Activated naive CD8-positive, alpha-beta T cell treated with anti-CD3 and anti-CD28 coated beads for 36 hours (primary cell): ENCODE measurements around the gene ANKS6. TPM values are rescaled to one million over a fixed set of nuclear protein-coding genes. Genes with fewer than 3 reads are reported as not detected.

ENCODE experiments used
- DNase-seq: peaks from one replicate; pipeline ENCODE4 v3.0.0; 2021
- H3K27ac Mint-ChIP-seq: one replicate; pipeline ENCODE4 v1.8.0; 2022; ENCODE audit warnings: mild to moderate bottlenecking, moderate library complexity, mixed read lengths
- H3K27me3 Mint-ChIP-seq: one replicate; pipeline ENCODE4 v1.8.0; 2022; ENCODE audit warnings: mild to moderate bottlenecking, mixed read lengths
- H3K36me3 Mint-ChIP-seq: one replicate; pipeline ENCODE4 v1.8.0; 2021; ENCODE audit warnings: mild to moderate bottlenecking, mixed read lengths
- H3K4me1 Mint-ChIP-seq: one replicate; pipeline ENCODE4 v1.8.0; 2021; ENCODE audit warnings: mixed read lengths
- H3K4me3 Mint-ChIP-seq: one replicate; pipeline ENCODE4 v1.8.0; 2022; ENCODE audit warnings: mild to moderate bottlenecking, moderate library complexity, mixed read lengths
- H3K9me3 Mint-ChIP-seq: one replicate; pipeline ENCODE4 v1.8.0; 2022; ENCODE audit warnings: mixed read lengths
- total RNA-seq, 2 experiments: library from RNA; stranded (reverse); gene quantifications; one replicate each; pipeline ENCODE4 v1.2.3, GENCODE V29; 2021

Gene ANKS6
- total RNA-seq, 2 experiments from 2014 or later, result 17.9 to 21.8 TPM

DNA sequence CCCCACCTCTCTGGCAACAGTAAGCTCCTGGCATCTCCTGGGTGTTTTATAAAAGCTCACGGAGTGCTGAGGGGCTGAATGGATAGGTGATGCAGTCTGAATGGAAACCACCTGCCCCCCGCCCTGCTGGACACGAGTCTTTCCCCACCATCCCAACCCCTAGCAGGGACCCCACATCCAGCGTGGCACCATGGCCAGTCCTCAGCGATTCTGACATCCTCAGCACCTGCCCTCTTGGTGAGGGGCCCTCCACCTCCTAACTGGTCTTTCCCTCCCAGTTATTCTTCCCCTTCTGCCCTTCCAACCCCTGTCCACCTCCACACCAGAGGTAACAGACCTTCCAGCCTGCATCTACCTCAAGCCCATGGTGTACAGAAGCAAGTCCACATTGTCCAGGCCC lies 48.9 kb downstream of the ANKS6 start:
- Mint-ChIP-seq H3K27me3 (no peaks in the 10 kb centered on the region), H3K4me3 (no peak overlapping the region), H3K4me1 (no peaks in the 10 kb centered on the region), H3K9me3 (peaks cover 4% of the 10 kb centered on the region), H3K27ac (no peak overlapping the region), H3K36me3 (peaks cover 31% of the 10 kb centered on the region)
- no peak for DNase-seq

DNA sequence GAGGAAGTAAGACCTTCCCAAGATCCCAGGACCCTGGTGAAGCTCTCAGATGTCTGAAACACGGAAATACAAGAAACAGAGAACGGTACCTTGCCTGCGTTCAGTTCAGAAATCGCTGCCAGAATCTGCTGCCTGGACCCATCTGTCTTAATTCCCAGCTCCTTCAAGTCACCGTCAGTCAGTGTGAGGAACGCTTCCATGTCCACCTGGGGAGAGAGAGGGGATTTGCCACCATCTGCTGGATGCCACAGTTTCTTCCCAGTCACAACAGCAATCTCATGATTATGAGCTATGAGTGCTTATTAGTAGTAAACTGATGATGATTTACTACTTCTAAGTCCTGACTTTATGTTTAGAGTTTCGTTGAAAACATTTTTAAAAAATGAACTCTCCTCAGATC lies 50.9 kb downstream of the ANKS6 start:
- no peak overlapping the region for H3K27ac Mint-ChIP-seq
- H3K27me3 Mint-ChIP-seq, result no peaks in the 10 kb centered on the region
- H3K4me3 Mint-ChIP-seq, result no peak overlapping the region
- peaks cover 4% of the 10 kb centered on the region for H3K9me3 Mint-ChIP-seq
- peaks cover 29% of the 10 kb centered on the region for H3K36me3 Mint-ChIP-seq
- no peaks in the 10 kb centered on the region for H3K4me1 Mint-ChIP-seq
- DNase-seq, result no peak

DNA sequence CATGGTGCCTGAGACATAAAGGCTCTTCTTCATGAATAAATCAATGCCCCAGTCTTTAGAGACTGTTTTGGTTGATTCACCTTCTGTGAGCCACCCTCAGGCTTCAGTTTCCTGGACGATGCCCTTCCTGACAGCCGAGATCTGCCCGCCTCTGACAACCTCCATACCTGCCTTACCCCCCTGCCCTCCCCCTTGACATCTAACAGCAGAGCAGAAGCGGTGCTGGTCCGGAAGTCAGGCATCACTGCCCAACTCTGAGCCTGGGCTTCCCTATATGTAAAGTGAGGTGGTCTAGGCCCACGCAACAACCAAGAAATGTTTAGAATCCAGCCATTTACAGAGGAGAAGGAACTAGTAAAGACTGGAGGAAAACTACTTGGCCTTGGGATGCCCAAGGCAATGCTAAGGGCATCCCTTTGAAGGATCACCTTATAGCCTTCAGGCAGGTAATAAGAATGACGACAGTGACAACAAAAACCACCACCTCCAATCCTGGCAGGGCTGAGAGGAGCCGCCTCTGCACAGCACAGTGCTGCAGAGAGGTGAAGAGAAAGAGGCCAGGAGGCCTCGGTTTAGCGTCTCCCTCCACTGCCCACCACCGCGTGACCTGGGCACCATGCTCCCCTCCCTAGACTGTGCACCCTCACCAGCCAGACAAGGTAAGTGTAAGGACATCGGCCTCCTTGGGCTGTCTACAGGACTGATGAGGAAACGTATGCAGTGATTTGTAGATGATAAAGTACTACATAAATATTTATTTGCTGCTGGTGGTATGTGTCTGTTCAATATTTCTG lies 52.3 kb downstream of the ANKS6 start:
- Mint-ChIP-seq H3K27me3 (no peaks in the 10 kb centered on the region), H3K27ac (no peak overlapping the region), H3K4me1 (no peaks in the 10 kb centered on the region), H3K4me3 (no peak overlapping the region), H3K9me3 (peaks cover 4% of the 10 kb centered on the region), H3K36me3 (peaks cover 25% of the 10 kb centered on the region)
- DNase-seq, result no peak

DNA sequence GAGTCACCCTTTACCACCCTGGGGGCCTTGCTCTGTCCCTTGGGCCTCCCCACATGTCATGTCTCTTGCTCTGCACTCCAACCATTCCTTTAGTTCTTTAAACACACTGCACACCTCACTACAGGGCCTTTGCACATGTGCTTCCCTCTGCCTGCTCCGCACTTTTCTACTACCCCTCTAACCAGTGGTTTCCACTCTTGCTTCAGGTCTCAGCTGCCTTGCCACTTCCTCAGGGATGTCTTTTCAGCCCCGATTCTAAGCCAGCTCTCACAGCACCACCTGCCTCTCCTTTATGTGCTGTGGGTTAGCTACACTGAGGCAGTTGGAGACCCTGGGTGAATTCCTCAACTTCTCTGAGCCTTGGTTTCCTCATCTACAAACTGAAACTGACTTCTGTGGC lies 53.0 kb downstream of the ANKS6 start:
- H3K36me3 Mint-ChIP-seq, result peaks cover 25% of the 10 kb centered on the region
- H3K27me3 Mint-ChIP-seq, result no peaks in the 10 kb centered on the region
- peaks cover 9% of the 10 kb centered on the region for H3K9me3 Mint-ChIP-seq
- H3K4me1 Mint-ChIP-seq, result no peaks in the 10 kb centered on the region
- no peak for DNase-seq
- no peak overlapping the region for H3K4me3 Mint-ChIP-seq
- H3K27ac Mint-ChIP-seq, result no peak overlapping the region

DNA sequence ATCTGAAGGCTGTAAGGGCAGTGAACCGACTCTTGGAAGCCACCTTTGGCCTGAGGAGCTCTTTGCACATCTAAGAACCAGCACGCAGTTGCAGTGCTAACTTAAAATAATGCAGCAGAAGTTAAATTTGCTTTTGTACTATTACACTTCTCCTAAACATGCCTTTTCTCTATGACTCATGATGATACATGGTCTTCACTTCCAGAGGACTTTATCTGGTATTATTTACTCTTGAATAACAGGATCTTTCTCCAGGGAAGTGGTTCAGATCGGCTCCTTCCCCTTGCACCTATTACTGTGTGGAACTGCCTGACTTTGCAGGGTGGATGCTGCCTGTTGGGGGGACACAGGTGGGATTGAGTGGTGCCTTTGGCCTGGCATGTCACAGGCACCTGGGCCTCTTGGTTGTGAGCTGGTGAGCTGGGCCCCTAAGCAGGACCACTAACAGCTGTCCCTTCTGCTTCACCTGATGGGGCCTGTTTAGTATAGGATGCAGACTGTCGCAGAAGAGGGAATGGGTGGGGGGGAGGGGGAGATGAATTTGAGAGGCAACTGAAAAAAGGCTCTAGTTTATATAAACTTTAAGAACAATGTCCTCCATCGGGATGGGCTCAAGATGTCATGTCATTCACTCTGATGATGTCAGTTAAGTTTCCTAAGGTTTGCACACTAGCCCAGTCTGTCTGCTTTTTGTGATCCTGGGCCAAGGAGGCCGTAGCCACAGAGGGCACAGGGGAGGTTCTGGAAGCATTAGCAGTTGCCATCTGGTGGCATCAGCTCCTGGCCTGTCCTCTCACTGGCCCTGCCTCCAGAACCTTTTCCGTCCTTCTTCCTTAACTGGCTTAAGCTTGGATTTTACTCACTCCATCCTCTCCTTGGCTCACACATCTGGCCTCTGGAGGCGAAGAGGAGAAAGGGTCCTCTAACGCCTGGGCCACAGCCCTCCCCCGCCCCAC lies 53.8 kb downstream of the ANKS6 start:
- Mint-ChIP-seq H3K27ac (no peak overlapping the region), H3K27me3 (no peaks in the 10 kb centered on the region), H3K9me3 (peaks cover 9% of the 10 kb centered on the region), H3K4me3 (no peak overlapping the region), H3K4me1 (no peaks in the 10 kb centered on the region), H3K36me3 (peaks cover 28% of the 10 kb centered on the region)
- no peak for DNase-seq

DNA sequence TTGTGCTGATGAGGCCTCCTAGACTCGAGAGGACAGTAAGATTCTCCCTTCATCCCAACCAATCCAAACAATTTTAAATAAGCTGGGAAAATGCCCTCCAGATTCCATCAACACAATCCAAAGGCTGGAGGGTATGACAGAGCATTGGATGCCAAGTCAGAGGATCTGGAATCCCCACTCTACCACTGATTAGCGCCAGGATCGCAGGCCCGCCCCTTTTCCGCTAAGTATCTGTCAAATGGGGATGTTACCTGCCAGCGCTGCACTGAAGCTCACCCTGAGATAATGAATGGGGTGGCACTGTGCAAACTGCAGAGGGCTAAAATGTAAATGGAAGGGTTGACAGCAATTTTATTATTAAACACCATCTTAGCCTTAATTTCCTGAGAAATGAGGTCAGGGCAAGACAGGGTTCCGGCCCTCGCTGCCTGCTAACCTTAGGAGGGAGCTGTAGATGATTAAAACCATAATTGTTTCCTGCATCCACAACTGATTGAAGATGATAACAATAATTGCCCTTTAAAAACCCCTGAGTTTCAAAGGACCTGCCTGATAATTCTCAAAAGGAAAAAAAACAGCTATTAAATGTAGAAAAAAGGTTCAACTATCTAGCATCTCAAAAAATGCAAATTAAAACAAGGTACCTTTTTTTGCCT lies 56.0 kb downstream of the ANKS6 start:
- Mint-ChIP-seq H3K4me3 (no peak overlapping the region), H3K4me1 (no peaks in the 10 kb centered on the region), H3K27ac (no peak overlapping the region), H3K9me3 (peaks cover 9% of the 10 kb centered on the region), H3K27me3 (no peaks in the 10 kb centered on the region), H3K36me3 (peaks cover 31% of the 10 kb centered on the region)
- no peak for DNase-seq

DNA sequence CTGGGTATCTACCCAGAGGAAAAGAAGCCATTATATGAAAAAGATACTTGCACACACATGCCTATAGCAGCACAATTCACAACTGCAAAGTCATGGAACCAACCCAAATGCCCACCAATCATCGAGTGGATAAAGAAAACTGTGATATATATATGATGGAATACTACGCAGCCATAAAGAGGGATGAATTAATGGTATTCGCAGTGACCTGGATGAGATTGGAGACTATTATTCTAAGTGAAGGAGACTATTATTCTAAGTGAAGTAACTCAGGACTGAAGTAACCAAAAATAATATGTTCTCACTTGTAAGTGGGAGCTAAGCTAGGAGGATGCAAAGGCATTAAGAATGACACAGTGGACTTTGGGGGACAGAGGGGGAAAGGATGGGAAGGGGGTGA lies 57.6 kb downstream of the ANKS6 start:
- no peak overlapping the region for H3K27ac Mint-ChIP-seq
- H3K9me3 Mint-ChIP-seq, result peaks cover 9% of the 10 kb centered on the region
- H3K4me1 Mint-ChIP-seq, result no peaks in the 10 kb centered on the region
- no peaks in the 10 kb centered on the region for H3K27me3 Mint-ChIP-seq
- DNase-seq, result no peak
- H3K4me3 Mint-ChIP-seq, result no peak overlapping the region
- peaks cover 29% of the 10 kb centered on the region for H3K36me3 Mint-ChIP-seq

DNA sequence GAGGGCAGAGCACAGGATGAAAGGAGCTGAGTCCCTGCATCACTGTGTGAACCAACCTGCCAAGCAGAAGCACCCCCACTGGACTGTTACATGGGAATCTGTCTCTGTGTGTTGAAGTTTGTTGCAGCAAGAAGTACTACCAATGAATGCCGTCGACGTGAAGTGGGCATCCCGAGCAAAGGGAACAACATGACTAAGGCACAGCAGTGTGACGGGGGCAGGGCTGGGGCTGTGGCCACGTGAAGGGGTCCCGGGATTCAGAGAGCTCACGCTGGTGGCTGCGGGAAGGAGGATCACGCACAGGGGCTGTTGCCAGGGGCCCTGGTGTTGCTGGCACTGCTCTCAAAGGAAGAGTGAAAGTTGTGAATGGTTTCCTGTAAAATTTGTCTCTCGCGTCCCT lies 60.1 kb downstream of the ANKS6 start:
- DNase-seq, result no peak
- Mint-ChIP-seq H3K36me3 (peaks cover 27% of the 10 kb centered on the region), H3K9me3 (peaks cover 9% of the 10 kb centered on the region), H3K27ac (no peak overlapping the region), H3K4me3 (no peak overlapping the region), H3K27me3 (no peaks in the 10 kb centered on the region), H3K4me1 (no peaks in the 10 kb centered on the region)

DNA sequence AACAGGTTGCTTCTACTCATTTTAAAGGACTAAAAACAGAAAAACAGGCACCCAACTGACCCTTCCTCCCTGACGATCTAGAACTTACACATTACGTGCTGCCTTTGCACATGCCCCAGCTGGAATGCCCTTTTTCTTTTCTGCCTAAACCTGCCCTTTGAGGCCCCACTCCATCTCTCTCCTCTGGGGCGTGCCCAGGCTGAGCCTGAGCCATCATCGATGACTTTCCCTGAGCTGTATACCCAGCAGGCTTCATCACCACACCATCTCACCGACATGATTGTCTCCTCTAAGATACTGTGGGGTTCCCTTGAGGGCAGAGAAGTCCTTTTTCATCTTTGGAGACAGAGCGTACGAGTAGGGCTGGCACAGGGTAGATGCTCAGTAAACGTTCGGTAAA lies 63.6 kb downstream of the ANKS6 start:
- Mint-ChIP-seq H3K36me3 (peaks cover 7% of the 10 kb centered on the region), H3K27ac (no peak overlapping the region), H3K9me3 (no peaks in the 10 kb centered on the region), H3K4me3 (no peak overlapping the region), H3K4me1 (no peaks in the 10 kb centered on the region), H3K27me3 (no peaks in the 10 kb centered on the region)
- DNase-seq, result no peak

DNA sequence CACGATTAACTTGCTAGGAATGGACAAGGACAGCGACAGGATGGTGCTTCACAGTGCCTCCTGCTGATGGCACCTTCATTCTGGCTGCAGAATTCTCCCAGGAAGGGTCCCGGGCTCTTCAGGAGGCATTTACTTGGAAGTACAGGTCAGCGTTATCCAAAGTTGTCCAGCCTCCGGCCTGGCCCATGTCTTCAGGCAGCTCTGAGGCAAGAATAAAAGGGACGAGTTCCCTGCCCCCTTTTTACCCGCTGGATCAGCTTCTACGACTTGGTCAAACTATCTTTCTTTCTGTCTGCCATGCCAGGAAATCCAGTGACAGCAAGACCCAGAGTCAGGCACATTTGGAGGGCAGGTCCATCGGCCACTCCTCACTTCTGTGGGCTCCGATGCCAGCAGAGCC lies 64.3 kb downstream of the ANKS6 start:
- Mint-ChIP-seq H3K36me3 (peaks cover 3% of the 10 kb centered on the region), H3K4me1 (no peaks in the 10 kb centered on the region), H3K27me3 (no peaks in the 10 kb centered on the region), H3K9me3 (no peaks in the 10 kb centered on the region), H3K27ac (no peak overlapping the region), H3K4me3 (no peak overlapping the region)
- DNase-seq, result no peak

DNA sequence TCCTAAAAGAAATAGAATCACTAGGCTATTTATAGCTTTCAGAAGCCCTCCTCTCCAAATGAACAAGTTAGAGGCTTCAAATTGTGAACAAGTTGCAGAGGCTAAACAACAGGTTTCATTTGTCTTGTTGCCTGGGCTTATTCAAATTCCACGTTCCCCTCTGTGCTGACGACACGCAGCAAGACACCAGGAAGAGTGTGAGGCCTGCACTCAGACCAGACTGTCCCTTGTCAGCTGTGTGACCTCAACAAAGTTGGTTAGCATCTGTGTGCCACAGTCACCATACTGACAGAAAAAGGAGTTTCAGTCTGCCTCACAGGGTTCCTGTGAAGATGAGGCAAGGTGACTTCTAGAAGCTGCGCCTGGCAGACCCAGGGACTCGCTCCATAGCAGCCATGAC lies 65.5 kb downstream of the ANKS6 start:
- no peaks in the 10 kb centered on the region for H3K36me3 Mint-ChIP-seq
- no peaks in the 10 kb centered on the region for H3K27me3 Mint-ChIP-seq
- no peak for DNase-seq
- H3K9me3 Mint-ChIP-seq, result no peaks in the 10 kb centered on the region
- H3K4me1 Mint-ChIP-seq, result no peaks in the 10 kb centered on the region
- no peak overlapping the region for H3K27ac Mint-ChIP-seq
- H3K4me3 Mint-ChIP-seq, result no peak overlapping the region

DNA sequence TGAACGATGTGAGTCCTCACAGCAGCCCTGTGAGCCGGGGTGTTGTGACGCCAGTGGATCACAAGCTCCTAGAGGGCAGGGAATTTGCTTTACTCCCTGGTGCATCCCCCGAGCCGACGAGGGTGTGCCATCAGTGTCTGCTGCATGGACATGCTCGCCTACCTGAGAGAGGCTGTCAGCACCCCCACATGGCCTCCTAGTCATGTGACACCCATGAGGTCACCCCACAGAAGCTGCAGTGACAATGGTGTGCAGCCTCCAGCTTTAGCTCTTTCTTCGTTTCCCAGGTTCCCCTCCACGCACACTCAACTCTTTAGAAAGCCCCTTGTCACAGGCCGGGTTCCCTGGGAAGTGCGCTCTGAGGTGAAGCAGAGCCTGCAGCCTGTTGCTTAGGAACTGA lies 67.9 kb downstream of the ANKS6 start:
- Mint-ChIP-seq H3K4me1 (no peaks in the 10 kb centered on the region), H3K36me3 (no peaks in the 10 kb centered on the region), H3K27me3 (peaks cover 9% of the 10 kb centered on the region), H3K4me3 (no peak overlapping the region), H3K27ac (no peak overlapping the region), H3K9me3 (peaks cover 3% of the 10 kb centered on the region)
- no peak for DNase-seq

DNA sequence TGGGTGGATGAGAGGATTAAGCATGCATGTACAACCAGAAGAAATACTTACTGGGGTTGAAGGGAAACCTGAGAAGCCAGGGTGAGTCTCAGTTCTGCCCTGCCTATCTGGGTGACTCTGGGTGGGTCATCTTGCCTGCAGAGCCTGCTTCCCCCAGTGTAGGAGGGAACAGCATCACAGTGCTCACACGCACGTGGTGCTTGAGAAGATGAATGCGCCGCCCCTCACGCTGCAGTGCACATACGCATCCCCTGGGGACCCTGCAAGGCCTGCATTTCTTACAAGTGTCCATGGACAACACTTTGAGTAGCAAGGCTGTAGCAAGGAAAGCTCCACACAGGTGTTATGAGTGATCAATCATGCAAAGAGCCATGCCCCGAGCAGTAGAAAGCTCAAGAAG lies 68.9 kb downstream of the ANKS6 start:
- H3K4me1 Mint-ChIP-seq, result no peaks in the 10 kb centered on the region
- H3K27me3 Mint-ChIP-seq, result peaks cover 18% of the 10 kb centered on the region
- H3K36me3 Mint-ChIP-seq, result no peaks in the 10 kb centered on the region
- H3K9me3 Mint-ChIP-seq, result peaks cover 3% of the 10 kb centered on the region
- DNase-seq, result no peak
- no peak overlapping the region for H3K4me3 Mint-ChIP-seq
- H3K27ac Mint-ChIP-seq, result no peak overlapping the region

DNA sequence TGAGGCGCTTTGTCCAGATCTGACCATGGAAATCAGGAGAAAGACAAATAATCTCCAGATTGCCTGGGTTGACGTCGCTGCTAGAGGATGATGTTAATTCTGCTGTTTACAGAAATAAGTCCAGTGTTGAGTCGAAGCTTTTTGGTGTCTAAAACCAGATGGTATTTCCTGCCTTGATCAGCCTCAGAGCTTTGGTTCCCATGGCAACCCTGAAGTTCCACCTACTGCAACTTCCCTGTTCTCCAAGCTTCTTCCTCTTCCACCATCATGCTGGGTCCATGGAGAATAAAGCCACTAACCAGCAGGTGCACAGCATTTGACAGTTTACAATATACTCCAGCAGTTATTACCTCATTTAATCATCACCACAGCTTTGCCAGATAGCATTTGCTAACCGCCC lies 69.6 kb downstream of the ANKS6 start:
- Mint-ChIP-seq H3K27me3 (peaks cover 22% of the 10 kb centered on the region), H3K27ac (no peak overlapping the region), H3K9me3 (peaks cover 3% of the 10 kb centered on the region), H3K4me1 (no peaks in the 10 kb centered on the region), H3K36me3 (no peaks in the 10 kb centered on the region), H3K4me3 (no peak overlapping the region)
- no peak for DNase-seq

DNA sequence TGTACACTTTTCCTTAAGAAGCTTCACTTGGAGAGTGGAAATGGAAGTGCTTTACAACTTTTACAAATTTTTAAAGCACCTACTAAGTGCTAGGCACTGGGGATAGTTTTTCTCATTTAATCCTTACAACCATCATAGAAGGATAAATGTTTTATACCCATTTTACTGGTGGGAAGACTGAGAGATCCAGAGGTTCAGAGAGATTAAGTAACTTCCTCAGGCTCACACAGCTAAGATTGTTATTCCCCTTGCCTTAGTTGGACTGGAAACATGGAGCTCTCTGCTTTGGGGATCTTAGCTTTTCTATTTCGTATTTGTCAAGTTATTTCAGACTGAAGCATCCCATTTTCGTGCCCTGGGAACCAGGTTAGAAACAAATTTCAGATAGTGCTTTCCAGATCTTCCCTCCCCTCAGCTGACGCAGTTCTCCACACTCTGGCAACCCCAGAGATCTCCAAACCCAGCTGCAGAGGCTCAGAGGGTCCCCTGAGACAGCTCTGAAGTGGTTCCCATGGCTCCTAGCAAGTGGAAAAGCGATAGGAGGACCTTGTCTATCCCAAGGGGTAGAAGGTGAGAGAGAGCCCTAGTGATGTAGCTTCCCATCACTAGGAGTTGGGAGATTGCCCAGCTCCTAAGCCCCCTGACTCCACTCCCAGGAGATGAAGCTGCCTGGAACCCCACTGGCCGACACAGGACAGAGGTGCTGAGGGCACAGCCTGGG lies 71.4 kb downstream of the ANKS6 start:
- DNase-seq, result no peak
- Mint-ChIP-seq H3K27ac (no peak overlapping the region), H3K27me3 (peaks cover 31% of the 10 kb centered on the region)

More for the DNA sequence above, 71.4 kb downstream of the ANKS6 start:
- Mint-ChIP-seq H3K9me3 (peaks cover 3% of the 10 kb centered on the region), H3K36me3 (no peaks in the 10 kb centered on the region), H3K4me1 (no peaks in the 10 kb centered on the region), H3K4me3 (no peak overlapping the region)
